C4-2B (cell line): ENCODE results near the gene SLC25A19.

Source experiments
- CTCF ChIP-seq: fragments of 450-650 bp; conservative IDR thresholded peaks from 2 replicates; pipeline ENCODE4 v1.5.1; 2017; ENCODE audit warnings: mild to moderate bottlenecking
- ZFX ChIP-seq: fragments of 450-650 bp; IDR thresholded peaks from 2 replicates; pipeline ENCODE4 v1.6.1; 2017

- TF ChIP-seq CTCF (no peak), ZFX (no peak)
Observed at GRCh38 chr17:75300280-75300679, 11.0 kb upstream of the SLC25A19 start.
